GM18502 (cell line): ENCODE results near the gene TSPAN9.

Experiments
- ATAC-seq: cut with Tn5 transposase; IDR thresholded peaks from one replicate; pipeline ENCODE4 v1.9.1; 2021; ENCODE audit warnings: mild to moderate bottlenecking; ENCODE audit not compliant: unreplicated experiment, poor library complexity

TSPAN9 gene

DNA sequence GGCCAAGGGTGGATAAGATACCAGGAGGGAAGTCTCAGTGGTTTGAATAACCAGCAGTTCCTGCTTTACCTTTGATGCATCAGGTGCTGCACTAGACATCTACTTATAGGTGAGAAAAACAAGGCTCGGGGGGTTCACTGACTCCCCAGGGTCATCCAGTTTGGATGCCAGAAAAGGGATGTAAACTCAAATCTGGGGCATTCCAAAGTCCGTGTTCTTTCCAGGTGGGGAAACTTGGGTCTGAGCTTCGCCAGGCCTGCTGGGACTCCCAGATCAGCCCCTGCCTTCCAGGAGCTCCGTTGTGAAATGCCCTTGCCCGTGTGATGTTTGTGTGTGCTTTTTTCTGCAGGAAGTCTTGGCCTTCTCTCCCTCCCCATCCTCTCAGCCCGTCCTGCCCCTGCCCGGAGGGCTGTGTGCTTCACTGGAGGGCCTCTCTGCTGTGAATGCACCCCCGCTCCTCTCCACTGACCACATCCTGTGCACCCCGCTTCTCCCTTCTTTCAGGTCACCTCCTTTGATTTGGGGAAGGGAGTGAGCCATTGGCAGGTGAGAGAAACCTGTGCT lies 42.1 kb downstream of the TSPAN9 start:
- no peak for ATAC-seq

DNA sequence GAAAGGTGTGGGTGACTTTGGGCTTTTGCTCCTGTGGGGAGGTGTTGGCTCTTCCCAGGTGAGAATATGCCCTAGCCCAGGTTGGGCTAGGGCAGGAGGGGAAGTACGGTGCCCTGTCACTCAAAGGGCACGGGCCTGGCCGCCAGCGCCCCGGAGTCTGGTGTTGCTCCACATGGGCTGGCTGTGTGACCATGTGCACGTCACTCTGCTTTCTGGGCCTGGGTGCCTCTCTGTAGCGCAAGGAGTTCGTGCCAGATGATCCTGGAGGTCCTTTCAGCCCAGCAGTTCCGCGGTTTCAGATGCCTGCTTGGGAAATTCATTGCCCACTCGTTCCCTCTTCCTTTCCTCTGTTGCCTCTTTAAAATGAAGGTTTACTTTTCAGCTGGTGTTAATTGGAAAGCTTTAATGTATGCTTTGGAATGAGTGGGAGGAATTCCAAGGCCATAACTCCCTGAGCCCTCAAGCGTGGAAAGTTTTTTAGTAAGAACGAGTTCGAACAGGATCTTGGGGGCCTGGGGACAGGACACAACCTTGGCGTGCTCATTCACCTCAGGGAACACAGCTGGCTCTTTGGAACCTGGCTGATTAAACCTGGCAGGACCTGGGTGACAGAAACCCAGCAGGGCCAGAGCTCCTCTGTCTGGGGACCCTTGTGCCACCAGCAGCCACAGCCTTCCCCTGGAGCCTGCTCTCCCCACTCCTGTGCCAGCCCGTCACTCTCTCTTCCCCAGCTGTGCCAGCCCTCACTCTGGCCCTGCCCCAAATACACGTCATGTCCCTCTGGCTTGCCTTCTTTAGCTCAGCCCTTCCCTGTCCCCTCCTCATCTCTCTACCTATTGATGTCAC lies 42.8 kb downstream of the TSPAN9 start:
- ATAC-seq, result no peak

DNA sequence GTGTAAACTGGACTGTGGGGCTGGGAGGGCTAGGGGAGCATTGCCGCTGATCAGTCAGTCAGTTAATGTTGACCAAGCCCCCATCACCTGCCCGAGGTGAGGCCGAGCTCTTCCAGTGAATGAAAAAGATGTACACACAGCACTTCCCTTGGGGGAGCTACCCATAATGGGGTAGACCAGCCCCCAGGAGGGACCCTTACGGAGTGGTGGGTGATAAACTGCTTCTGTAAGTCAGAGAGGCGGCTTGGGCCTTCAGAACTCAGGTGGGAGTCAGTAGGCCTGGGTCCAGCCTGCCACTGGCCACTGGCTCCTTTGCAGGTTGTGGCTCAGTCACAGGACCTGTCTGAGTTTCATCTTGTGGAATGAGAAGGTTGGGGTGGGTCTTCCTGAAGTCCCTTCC lies 43.5 kb downstream of the TSPAN9 start:
- ATAC-seq, result no peak

DNA sequence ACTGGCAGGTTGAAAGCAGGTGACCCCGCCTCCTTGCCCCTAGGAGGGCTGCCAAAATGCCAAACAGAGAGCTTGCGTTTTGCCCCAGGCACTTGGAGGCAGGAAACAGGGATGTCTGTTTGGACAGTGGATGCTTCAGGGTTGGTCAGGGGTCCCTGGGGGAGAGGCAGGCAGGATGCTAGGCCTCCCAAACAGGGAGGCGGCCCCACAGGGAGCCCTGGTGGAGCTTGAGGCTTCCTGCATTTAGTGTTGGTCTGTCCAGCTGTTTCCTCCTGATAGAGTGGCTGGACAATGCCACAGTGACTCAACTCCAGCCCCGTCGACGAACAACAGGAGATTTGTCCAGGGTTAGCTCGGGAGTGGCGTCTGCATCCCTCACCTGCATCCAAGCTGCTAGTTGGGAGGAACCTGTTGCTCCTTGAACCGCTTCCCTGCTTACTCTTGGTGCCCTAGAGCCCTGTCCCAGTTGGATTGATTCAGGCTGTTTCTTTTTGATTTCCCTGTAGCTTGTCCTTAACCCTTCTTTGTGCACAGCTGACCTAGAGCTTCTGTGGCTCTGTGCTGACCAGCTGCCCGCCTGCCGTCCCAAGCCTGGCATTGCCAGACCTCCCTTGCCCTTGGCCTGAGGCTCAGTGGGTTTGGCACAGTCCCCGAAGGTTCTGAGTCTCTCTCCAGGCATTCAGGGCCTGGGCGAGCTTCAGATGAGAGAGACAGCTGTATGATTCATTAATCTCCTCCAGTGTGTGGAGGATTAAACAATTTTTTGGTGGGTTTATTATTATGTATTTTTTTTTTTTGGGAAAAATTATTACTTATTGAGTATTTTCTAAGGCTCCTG lies 45.9 kb downstream of the TSPAN9 start:
- ATAC-seq, result no peak

DNA sequence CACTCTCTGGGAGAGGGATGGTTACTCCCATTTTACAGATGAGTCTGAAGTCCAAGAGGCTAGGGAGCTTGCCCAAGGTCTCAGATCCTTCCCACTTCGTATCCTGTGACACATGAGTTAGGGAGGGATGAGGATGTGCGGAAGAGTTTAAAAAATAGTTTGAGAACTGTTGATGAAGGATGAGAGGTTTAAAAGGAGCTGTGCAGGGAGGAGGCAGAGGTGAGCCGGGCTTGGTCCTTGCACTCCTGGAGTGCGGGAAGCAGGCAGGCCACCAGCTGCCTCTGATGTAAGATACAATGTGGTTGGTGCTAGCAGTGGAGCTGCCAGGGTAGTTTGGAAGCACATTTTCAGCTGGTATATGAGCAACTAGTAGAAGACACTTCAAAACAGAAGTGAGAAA lies 46.5 kb downstream of the TSPAN9 start:
- no peak for ATAC-seq

DNA sequence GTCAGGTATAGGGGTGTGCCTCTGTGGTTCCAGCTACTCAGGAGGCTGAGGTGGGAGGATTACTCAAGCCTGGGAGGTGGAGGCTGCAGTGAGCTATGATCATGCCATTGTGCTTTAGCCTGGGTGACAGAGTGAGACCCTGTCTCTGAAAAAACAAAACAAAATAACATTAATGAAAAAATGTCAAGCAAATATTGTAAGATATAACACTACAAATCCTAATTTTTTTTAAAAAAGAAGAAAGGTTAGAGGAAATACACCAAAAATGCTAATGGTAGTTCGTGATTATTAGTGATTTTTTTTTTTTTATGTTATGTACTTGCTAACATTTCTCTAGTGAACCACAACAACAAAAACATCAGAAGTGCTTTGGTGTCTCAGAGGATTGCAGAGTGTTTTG lies 47.7 kb downstream of the TSPAN9 start:
- no peak for ATAC-seq

DNA sequence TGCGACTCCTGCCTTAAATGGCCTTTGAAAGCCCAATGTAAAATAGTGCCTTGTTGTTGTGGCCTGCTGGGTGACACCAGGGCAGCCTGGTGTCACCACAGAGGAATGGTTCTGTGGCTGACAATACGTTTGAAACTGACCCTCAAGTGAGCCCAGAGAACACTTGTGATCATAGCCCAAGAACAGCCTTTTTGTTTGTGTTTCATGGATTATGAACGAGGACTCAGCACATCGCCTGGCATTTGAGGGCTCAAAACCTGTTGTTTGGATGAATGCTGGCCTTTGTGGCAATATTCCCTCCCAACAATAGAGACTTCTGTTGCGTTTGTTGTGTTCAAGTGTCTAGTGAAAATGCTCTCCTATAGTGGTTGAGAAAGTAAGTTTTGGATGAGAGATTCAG lies 48.5 kb downstream of the TSPAN9 start:
- ATAC-seq, result no peak

DNA sequence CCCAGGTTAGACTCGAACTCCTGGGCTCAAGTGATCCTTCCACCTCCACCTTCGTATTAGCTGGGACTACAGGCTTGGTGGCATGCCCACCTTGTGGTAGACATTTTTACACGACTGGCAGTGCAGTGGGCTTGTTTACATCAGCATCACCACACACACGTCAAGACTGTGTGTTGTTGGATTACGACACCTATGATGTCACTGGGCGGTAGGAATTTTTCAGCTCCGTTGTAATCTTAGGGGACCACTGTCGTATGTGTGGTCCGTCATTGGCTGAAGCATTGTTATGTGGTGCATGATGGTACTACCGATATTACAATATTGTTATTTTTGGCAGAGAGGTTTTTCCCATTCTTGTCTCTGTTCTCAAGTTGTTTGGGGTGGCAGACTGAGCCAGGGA lies 50.7 kb downstream of the TSPAN9 start:
- no peak for ATAC-seq

DNA sequence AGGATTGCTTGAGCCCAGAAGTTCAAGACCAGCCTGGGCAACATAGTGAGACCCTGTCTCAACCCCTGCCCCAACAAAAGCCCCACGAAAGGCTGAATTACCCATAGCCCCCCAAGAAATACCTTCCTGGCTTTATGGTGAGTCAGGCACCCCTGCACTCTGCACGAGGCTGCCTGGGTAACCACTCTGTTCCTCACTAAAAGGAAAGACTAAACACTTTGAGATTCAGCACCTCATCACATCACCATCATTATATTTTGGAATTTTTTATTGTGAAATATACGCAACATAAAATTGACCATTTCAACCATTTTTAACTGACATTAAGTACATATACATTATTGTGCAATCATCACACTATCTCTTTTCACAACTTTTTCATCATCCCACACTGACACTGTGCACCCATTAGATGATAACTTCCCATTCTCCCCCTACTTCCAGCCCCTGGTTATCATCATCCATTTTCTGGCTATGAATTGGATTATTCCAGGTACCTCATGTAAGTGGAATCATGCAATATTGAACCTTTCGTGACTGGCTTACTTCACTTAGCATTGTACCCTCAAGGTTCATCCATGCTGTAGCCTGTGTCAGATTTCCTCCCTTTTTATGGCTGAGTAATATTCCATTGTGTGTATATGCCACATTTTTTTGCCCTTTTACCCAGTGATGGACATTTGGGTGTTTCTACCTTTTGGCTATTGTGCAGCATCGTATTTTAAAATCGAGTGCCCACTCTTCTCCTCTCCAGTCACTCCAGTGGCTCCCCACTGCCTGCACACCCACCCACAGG lies 51.5 kb downstream of the TSPAN9 start:
- ATAC-seq, result no peak

DNA sequence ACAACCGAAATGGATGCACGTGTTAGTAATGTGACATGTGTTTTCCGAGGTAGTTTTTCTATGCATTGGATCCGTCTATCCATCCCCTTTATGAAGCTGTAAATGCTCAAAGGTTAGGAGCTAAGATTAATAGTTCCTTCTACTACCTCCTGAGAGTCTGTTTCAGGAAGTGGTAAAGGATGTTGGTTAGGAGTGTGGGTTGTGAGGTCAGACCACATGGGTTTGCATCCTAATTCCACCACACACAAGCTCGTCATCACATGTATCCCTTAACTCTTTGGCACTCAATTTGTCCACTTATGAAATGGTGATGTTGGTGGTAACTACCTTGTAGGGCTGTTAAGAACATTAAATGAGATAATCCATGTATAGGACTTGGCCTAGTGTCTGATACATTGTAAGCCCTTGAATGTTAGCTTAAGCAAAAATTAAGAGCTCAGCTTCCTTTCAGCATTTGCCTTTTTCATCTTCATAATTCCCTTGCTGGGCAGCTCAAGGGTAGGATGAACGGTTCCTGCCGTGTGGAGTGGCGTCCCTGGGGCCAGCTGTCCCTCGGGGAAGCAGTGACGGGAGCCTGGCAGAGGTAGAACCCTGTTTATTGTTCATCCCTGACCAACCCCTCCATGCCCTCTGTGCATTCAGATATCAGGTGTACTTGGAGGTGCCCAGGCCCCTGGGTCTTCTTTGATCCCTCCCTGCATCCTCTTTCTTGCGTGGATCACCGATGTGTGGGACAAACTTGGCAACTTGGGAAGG lies 52.3 kb downstream of the TSPAN9 start:
- no peak for ATAC-seq

DNA sequence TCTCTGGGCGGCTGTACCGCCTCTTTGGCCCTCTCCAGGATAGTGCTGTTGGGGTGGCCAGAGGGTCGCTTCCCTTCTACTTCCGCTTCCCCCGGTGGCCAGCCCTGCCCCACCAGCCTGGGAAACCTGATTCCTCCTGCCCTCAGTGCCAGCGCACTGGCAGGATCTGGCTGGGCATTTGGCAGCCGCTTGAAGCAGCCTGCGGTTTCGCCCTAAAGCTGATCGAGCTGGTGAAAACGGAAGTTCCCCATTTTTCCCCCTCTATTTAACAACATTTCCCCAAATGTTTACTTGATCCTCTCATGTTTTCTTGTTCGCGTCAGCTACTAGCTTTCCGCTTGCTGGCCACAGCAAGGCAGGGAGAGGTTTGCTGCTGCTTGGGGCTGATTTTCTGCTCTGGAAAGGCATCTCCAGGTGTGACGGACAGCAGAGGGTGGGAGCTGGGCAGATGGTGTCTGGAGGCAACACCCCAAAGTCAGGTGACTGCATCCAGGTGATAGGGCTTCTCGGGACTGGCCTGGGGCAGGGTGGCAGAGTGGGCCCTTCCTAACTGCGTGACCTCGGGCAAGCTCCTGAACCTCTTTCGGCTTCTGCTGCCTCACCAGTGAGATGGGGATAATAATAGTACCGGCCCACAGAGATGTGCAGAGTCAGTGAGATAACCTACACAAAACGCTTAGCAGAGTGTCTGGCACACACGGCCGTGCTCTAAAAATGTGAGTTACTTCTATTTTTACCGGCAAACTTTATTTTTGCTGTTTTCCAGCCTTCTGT lies 53.1 kb downstream of the TSPAN9 start:
- no peak for ATAC-seq

DNA sequence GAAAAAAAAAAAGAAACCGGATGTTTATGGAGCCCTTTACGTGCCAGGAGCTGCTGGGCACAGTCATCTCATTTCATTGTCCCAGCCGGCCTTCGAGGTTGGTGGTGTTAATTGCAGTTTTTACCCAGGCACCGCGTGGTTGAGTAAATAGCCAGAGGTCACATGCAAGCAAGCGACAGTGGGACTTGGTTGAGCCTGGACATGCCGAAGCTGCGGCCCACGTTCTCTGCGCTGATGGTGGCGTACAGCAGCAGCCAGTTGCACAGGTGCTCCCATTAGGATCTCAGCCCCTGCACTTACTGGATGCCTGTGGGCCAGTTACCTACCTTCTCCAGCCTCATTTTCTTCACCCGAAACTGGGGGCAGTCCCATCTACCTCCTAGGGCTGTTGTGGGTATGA lies 54.0 kb downstream of the TSPAN9 start:
- no peak for ATAC-seq

DNA sequence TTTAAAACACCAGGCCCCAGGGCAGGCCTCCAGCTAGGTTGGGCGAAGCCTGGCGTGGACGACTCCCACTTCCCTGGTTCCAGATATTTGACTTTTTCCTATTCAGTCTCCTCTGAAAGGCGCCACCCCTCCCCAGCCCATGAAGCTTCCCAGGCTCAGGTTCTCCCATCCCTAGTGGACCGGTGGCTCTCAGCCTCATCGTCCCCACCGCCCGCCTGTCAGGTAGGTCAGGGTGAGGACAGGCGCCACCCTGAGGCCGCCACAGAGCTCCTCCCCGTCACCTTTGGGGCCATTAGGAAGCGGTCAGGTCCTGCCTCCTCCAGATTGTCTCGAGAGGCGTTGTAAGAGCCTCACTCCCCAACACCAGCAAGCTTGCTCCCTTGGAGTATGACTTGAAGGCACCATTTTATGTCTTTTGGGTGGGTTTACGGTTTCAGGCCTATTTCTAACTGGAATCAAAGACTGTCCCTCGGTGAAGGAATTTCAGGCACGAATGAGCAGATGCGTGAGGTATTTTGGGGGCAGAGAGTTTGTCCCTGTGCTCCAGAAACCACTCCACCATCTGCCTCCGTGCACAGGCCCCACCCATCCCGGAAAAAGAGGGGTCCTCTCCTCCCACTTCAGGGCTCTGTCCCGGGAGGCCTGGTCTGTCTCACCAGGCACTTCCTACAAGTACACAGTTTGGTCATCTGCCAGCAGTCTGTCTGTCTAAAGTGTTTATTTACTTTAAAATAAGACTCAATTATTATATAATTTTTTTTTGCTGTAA lies 55.6 kb downstream of the TSPAN9 start:
- no peak for ATAC-seq

DNA sequence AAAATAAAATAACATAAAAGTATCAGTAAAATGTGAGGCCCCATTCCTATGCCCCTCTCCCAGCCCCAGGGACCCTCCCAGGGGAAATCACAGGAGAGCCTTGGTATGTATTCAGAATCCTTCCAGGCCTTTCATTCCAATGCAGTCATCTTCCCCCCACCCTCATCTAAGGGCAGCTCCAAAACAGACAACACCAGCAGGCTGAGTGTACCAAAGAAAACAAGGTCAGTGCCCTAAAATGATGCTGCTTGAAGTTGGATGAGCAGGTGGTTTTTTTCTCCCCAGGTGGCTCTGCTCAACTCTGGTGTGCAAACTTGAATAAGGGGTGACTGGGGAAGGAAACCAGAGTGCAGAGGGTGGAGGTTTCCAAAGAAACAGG lies 56.2 kb downstream of the TSPAN9 start:
- ATAC-seq, result no peak

DNA sequence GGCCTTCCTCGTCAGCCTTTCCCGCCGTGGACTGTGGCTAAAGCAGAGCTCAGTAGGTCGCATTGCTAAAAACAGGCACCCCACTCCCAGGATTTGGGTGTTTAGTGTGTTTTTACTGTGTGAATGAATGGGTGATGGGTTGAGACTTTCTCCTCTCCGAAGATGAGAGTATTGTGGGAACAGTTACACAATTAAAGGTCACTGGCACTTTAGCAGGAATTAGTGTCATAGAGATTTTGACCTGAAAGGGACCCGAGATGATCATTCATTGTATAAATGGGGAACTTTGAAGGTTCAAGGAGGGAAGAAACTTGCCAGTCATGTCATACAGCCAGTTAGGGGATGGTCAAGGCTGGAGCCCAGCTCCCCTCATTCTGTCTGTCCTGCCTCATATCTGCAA lies 56.9 kb downstream of the TSPAN9 start:
- ATAC-seq, result no peak

DNA sequence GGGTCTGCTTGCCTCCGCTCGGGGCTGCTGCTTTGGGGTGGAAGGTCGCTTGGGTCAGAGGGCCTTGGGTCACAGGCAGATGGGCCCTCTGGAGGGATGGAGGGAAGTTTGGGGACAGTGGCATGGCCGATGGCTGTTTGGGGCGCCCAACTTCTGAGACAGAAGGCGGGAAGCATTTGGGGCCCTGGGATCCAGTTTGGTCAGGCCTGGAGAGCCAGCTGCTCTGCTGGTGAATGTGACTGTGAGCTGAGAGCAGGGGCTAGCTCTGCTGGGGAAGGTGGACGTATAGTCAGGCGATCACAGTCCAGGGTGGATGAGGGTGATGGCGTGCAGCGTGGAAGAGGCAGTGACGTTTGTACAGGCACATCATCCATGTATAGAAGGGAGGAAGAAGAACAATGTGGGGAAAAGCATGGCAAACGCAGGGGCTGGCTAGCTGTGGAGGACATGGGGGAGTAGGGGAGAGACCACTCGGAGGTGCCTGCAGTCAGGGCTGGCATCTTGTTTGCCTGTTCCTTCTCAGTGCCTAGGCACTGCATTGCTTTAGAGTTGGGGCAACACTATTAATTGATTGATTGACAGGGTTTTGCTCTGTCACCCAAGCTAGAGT lies 57.5 kb downstream of the TSPAN9 start:
- no peak for ATAC-seq

DNA sequence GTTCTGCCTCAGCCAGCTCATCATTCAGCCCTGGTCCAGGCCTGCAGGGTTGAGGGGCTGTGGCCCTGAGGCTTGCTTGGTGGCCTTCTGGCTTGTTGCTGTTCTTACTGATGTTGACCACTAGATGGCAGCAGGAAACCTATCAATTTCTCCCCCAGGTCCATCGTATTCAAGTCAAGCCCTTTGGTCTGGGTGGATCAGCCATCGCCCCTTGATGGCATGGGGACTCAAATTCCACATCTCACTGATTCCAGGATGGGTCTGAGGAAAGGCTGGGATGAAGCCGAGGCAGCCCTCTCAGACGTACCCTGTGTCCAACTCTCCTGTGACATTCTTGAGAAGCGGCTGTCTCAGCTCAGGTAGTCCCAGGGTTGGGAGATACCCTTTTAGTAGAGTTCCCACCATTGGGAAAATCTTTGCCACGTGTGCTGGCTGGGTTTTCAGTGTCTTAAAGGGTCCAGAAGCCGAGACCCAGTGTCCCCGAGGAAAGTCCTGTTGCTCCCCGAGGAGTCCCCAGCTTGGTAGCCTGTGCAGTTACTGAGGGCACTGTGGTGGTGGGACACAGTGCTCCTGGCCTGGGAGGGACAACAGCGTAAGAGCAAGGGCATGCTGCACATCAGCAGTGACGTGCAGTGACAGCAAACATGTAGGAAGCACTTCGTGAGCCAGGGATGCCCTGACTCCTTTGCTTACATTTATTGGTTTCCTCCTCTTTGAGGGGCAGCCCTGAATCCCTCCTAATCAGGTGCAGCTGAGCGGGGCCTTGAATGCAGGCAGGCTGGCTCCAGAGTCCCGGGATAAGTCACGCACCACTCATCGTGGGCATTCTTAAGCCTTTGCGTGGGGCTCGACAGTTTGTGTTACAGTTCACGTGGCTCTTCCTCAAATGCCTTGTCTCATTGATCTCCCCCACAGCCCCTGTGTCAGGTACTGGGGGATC lies 58.6 kb downstream of the TSPAN9 start:
- no peak for ATAC-seq
